Keratinocyte (primary cell): Measurements from ENCODE around the gene PTK6.

Experiments
- CTCF ChIP-seq, 3 experiments: IDR thresholded peaks in 1 of 3; conservative IDR thresholded peaks in 1 of 3; optimal IDR thresholded peaks in 1 of 3; 2 replicates in 2 of 3; 3 replicates in 1 of 3; pipeline versions ENCODE3 to v1.5.1; 2011; ENCODE audit warnings: low read length in 3 of 3, mild to moderate bottlenecking in 3 of 3, moderate library complexity in 2 of 3, control low read depth in 1 of 3, inconsistent platforms in 1 of 3; ENCODE audit not compliant: insufficient read depth in 2 of 3; ENCODE audit errors: extremely low read depth in 1 of 3
- EZH2 ChIP-seq: IDR thresholded peaks from one replicate; pipeline ENCODE4 v1.6.1; 2012; ENCODE audit warnings: inconsistent platforms, mild to moderate bottlenecking, low read length, moderate library complexity

GRCh38 chr20:63500151-63500901 is 36.9 kb downstream of the PTK6 start:
- TF ChIP-seq CTCF (optimal IDR thresholded peaks at IDR 0.05 in 1 of 3, IDR thresholded peaks at IDR 0.05 in 1 of 3, conservative IDR thresholded peaks at IDR 0.05 in 1 of 3; ENCODE audit: extremely low read depth in 1 of 3, insufficient read depth in 2 of 3, low read length in 3 of 3) (no peak), EZH2 (no peak)
